Loucy (cell line): Measurements from ENCODE around the gene TMEM86B.

Source experiments
- EZH2phosphoT487 ChIP-seq: fragments of 200-600 bp; IDR thresholded peaks from 2 replicates; pipeline ENCODE4 v1.6.1; 2018; ENCODE audit warnings: antibody characterized with exemption, mild to moderate bottlenecking, moderate library complexity, borderline replicate concordance
- TF ChIP-seq, protein P1 (sequence below): fragments of 200-600 bp; sonication (generic); conservative IDR thresholded peaks from 2 replicates; pipeline ENCODE4 v1.5.1; 2014; ENCODE audit warnings: mild to moderate bottlenecking, antibody characterized with exemption, low read length

DNA sequence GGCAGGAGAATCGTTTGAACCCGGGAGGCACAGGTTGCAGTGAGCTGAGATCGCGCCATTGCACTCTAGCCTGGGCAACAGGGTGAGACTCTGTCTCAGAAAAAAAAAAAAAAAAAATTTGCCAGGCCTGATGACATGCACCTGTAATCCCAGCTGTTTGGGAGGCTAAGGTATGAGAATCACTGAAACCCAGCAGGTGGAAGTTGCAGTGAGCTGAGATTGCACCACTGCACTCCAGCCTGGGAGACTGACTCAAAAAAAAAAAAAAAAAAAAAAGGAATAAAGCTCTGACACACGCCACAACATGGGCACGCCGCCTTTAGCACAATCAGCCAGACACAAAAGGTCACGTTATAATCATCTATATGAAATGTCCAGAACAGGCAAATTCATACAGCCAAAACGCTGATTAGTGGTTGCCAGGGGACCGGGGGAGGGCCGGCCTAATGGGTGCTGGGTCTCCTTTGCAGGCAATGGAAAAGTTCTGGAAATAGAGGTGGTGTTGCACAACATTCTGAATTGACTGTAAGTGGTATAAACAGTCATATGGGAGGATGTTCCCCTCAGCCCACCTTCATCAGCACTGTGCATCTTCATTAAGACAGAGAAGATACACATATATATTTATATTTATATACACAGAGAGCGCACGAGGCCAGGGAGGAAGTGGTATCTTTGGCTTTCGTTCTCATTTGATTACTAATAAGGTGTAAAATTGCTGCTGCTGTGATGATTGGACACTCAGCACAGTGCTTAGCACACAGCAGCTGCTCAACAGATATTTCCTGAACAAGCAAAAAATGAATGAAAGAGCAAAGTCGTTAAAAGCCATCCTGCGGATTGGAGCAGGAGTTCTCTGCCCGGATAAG lies 47.5 kb upstream of the TMEM86B start:
- TF ChIP-seq, protein P1, sequence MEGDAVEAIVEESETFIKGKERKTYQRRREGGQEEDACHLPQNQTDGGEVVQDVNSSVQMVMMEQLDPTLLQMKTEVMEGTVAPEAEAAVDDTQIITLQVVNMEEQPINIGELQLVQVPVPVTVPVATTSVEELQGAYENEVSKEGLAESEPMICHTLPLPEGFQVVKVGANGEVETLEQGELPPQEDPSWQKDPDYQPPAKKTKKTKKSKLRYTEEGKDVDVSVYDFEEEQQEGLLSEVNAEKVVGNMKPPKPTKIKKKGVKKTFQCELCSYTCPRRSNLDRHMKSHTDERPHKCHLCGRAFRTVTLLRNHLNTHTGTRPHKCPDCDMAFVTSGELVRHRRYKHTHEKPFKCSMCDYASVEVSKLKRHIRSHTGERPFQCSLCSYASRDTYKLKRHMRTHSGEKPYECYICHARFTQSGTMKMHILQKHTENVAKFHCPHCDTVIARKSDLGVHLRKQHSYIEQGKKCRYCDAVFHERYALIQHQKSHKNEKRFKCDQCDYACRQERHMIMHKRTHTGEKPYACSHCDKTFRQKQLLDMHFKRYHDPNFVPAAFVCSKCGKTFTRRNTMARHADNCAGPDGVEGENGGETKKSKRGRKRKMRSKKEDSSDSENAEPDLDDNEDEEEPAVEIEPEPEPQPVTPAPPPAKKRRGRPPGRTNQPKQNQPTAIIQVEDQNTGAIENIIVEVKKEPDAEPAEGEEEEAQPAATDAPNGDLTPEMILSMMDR = no peak
- no peak for TF ChIP-seq EZH2phosphoT487
